A549 treated with DMSO at 1 μM for 4 hours (cell line): ENCODE data around the gene BFSP2. TPM values are rescaled to one million over a fixed set of nuclear protein-coding genes. Genes with fewer than 3 reads are reported as not detected.

Experiments used
- total RNA-seq: library from RNA; stranded (reverse); fragments of 200-300 nt; extraction: Qiagen RNA extraction; gene quantifications from 5 replicates; pipeline ENCODE4 v1.2.3, GENCODE V29; 2022; ENCODE audit warnings: low read depth

BFSP2 gene
- not detected in 5 replicates for total RNA-seq

GRCh38 chr3:133400006-133400515 is at the start of gene BFSP2:
TSS of gene BFSP2 (plus strand) at chr3:133400056. CDS start at chr3:133400084, 28 bp downstream.

Other genes starting within 250 kb of the BFSP2 start
- 113 to 131 TPM (median 126 TPM) in 5 replicates for gene CDV3, start 173.6 kb downstream of the BFSP2 start, total RNA-seq